ENCODE measurements around the gene DUOXA2. TPM values are rescaled to one million over a fixed set of nuclear protein-coding genes. Genes with fewer than 3 reads are reported as not detected.

Gene DUOXA2
- polyA plus RNA-seq, 2 of the 4 experiments (the other 2 are of a cell fraction): not detected

DNA sequence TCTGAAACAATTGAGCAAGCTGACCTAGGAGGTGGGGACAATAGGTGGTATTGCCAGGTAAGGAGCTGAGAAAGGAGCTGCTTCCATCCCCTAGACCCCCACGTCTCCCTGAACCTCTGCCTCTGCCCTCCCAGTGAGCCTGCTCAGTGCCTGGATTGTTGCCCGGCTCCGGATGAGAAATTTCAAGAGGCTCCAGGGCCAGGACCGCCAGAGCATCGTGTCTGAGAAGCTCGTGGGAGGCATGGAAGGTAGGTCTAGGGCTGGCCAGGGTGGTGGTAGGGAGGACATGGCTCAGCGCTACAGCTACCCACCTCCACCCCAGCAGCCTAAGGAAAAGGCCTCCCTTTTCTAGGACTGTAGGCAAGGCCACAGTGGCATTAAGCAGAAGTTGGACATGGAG lies 28.9 kb downstream of the DUOXA2 start:
- no peak overlapping the region for H3K4me3 ChIP-seq
- H3K27ac ChIP-seq: no peak overlapping the region
- DNase-seq (ENCODE audit: low read depth in 1 of 2, low spot score in 1 of 2) (no peak), ATAC-seq (no peak), FAIRE-seq (no peak)
- 60% methylated on average over 2 of the region's 7 CpGs for WGBS (ENCODE audit: missing lambda C conversion rate)
- CTCF ChIA-PET: interaction anchor here (1.3 kb wide), 1 partner anchor 25 kb away, joined by 3 read pairs; no protein-coding TSS in a partner anchor
- TF ChIP-seq ZNF302 (CRISPR knock-in tag; IDR thresholded peaks at IDR 0.05) (no peak), JUNB (IDR thresholded peaks at IDR 0.05) (no peak), CHD2 (IDR thresholded peaks at IDR 0.05; ENCODE audit: low read length, partially characterized antibody) (no peak), RARB (CRISPR knock-in tag; IDR thresholded peaks at IDR 0.05) (no peak), PHF8 (IDR thresholded peaks at IDR 0.05; ENCODE audit: borderline replicate concordance, low read depth) (no peak), ZFP36 (IDR thresholded peaks at IDR 0.05; ENCODE audit: borderline replicate concordance, partially characterized antibody) (no peak), ESRRA (IDR thresholded peaks at IDR 0.05; ENCODE audit: borderline replicate concordance, low read length) (no peak), FOSL2 (IDR thresholded peaks at IDR 0.05) (no peak), FOSL2 (CRISPR knock-in tag; IDR thresholded peaks at IDR 0.05) (no peak), MAZ (IDR thresholded peaks at IDR 0.05; ENCODE audit: borderline replicate concordance, low read depth, low read length) (no peak), POLR2A (IDR thresholded peaks at IDR 0.05; ENCODE audit: low read length) (no peak), FOXS1 (CRISPR knock-in tag; IDR thresholded peaks at IDR 0.05) (no peak)
- TF ChIP-seq, protein P1, sequence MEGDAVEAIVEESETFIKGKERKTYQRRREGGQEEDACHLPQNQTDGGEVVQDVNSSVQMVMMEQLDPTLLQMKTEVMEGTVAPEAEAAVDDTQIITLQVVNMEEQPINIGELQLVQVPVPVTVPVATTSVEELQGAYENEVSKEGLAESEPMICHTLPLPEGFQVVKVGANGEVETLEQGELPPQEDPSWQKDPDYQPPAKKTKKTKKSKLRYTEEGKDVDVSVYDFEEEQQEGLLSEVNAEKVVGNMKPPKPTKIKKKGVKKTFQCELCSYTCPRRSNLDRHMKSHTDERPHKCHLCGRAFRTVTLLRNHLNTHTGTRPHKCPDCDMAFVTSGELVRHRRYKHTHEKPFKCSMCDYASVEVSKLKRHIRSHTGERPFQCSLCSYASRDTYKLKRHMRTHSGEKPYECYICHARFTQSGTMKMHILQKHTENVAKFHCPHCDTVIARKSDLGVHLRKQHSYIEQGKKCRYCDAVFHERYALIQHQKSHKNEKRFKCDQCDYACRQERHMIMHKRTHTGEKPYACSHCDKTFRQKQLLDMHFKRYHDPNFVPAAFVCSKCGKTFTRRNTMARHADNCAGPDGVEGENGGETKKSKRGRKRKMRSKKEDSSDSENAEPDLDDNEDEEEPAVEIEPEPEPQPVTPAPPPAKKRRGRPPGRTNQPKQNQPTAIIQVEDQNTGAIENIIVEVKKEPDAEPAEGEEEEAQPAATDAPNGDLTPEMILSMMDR (IDR thresholded peaks at IDR 0.05): no peak
- TF ChIP-seq, protein P2, sequence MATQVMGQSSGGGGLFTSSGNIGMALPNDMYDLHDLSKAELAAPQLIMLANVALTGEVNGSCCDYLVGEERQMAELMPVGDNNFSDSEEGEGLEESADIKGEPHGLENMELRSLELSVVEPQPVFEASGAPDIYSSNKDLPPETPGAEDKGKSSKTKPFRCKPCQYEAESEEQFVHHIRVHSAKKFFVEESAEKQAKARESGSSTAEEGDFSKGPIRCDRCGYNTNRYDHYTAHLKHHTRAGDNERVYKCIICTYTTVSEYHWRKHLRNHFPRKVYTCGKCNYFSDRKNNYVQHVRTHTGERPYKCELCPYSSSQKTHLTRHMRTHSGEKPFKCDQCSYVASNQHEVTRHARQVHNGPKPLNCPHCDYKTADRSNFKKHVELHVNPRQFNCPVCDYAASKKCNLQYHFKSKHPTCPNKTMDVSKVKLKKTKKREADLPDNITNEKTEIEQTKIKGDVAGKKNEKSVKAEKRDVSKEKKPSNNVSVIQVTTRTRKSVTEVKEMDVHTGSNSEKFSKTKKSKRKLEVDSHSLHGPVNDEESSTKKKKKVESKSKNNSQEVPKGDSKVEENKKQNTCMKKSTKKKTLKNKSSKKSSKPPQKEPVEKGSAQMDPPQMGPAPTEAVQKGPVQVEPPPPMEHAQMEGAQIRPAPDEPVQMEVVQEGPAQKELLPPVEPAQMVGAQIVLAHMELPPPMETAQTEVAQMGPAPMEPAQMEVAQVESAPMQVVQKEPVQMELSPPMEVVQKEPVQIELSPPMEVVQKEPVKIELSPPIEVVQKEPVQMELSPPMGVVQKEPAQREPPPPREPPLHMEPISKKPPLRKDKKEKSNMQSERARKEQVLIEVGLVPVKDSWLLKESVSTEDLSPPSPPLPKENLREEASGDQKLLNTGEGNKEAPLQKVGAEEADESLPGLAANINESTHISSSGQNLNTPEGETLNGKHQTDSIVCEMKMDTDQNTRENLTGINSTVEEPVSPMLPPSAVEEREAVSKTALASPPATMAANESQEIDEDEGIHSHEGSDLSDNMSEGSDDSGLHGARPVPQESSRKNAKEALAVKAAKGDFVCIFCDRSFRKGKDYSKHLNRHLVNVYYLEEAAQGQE (IDR thresholded peaks at IDR 0.05): no peak
- TF ChIP-seq, protein P3, sequence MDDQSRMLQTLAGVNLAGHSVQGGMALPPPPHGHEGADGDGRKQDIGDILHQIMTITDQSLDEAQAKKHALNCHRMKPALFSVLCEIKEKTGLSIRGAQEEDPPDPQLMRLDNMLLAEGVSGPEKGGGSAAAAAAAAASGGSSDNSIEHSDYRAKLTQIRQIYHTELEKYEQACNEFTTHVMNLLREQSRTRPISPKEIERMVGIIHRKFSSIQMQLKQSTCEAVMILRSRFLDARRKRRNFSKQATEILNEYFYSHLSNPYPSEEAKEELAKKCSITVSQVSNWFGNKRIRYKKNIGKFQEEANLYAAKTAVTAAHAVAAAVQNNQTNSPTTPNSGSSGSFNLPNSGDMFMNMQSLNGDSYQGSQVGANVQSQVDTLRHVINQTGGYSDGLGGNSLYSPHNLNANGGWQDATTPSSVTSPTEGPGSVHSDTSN (IDR thresholded peaks at IDR 0.05): no peak
- TF ChIP-seq, protein P4, sequence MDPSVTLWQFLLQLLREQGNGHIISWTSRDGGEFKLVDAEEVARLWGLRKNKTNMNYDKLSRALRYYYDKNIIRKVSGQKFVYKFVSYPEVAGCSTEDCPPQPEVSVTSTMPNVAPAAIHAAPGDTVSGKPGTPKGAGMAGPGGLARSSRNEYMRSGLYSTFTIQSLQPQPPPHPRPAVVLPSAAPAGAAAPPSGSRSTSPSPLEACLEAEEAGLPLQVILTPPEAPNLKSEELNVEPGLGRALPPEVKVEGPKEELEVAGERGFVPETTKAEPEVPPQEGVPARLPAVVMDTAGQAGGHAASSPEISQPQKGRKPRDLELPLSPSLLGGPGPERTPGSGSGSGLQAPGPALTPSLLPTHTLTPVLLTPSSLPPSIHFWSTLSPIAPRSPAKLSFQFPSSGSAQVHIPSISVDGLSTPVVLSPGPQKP (IDR thresholded peaks at IDR 0.05; ENCODE audit: low read depth, low read length): no peak
- TF ChIP-seq, protein P5, sequence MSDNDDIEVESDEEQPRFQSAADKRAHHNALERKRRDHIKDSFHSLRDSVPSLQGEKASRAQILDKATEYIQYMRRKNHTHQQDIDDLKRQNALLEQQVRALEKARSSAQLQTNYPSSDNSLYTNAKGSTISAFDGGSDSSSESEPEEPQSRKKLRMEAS (IDR thresholded peaks at IDR 0.05): no peak
- no peaks in the 10 kb centered on the region for H3K9me3 ChIP-seq
- no peaks in the 10 kb centered on the region for H3K4me1 ChIP-seq
- POLR2A ChIA-PET: interaction anchor here (0.5 kb wide), 1 partner anchor 12 kb away, joined by 3 read pairs; no protein-coding TSS in a partner anchor
- no peak overlapping the region for H3K4me2 ChIP-seq

DNA sequence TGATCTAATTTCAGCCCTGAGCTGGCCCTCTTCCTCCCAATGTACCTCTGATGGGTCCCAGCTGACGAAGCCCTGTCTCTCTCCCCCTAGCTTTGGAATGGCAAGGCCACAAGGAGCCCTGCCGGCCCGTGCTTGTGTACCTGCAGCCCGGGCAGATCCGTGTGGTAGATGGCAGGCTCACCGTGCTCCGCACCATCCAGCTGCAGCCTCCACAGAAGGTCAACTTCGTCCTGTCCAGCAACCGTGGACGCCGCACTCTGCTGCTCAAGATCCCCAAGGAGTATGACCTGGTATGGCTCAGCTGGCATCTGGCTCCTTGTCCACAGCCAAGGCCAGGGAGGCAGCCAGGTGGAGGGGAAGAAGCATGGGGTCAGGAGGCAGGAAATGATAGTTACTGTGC lies 29.8 kb downstream of the DUOXA2 start:
- whole genome bisulfite sequencing (ENCODE audit: missing lambda C conversion rate): 75% methylated on average over 3 of the region's 11 CpGs
- POLR2A ChIA-PET: no interaction called here
- FAIRE-seq (no peak), ATAC-seq (no peak), DNase-seq (ENCODE audit: low read depth in 1 of 2, low spot score in 1 of 2) (no peak)
- H3K4me1 ChIP-seq: no peaks in the 10 kb centered on the region
- no peak for TF ChIP-seq CBX2 (IDR thresholded peaks at IDR 0.05; ENCODE audit: borderline replicate concordance, low read depth)
- no peak for TF ChIP-seq CEBPB (IDR thresholded peaks at IDR 0.05)
- CTCF ChIA-PET: interaction anchor here (1.3 kb wide), 1 partner anchor 26 kb away, joined by 3 read pairs; no protein-coding TSS in a partner anchor
- H3K27ac ChIP-seq: no peak overlapping the region
- no peak overlapping the region for H3K4me2 ChIP-seq
- no peaks in the 10 kb centered on the region for H3K9me3 ChIP-seq
- H3K4me3 ChIP-seq: no peak overlapping the region
